HEK293 (cell line): ENCODE data around the gene WDR1.

Experiments used
- CTCF ChIA-PET: fragments of 350-600 bp; formaldehyde crosslinking; extraction: SDS; loops from one replicate; lab custom pipeline; 2021; ENCODE audit warnings: antibody characterized with exemption; lab: Yijun Ruan, JAX
- POLR2A ChIA-PET: fragments of 300-600 bp; formaldehyde crosslinking; extraction: SDS; loops from one replicate; lab custom pipeline; 2020; ENCODE audit warnings: antibody characterized with exemption, inconsistent platforms; lab: Yijun Ruan, JAX
- H3K27ac ChIP-seq: fragments of 200-500 bp; sonication (Bioruptor generic); 2 replicates; pipeline ENCODE4 v1.5.1; 2014; ENCODE audit warnings: low read depth, low read length, control low read depth, inconsistent platforms; ENCODE audit errors: extremely low read depth
- H3K36me3 ChIP-seq, 2 experiments: fragments of 200-500 bp in 1 of 2; sonication (Bioruptor generic) in 1 of 2; 1 replicate in 1 of 2; 2 replicates in 1 of 2; pipeline ENCODE4 v1.5.1; 2014 to 2017; ENCODE audit warnings: inconsistent platforms in 2 of 2, low read length in 2 of 2; ENCODE audit not compliant: control insufficient read depth in 2 of 2, insufficient read depth in 1 of 2
- H3K4me1 ChIP-seq: fragments of 200-500 bp; sonication (Bioruptor generic); 2 replicates; pipeline ENCODE4 v1.5.1; 2014; ENCODE audit warnings: mild to moderate bottlenecking, low read length, inconsistent platforms; ENCODE audit not compliant: control insufficient read depth, insufficient read depth
- H3K4me3 ChIP-seq: 2 replicates; pipeline ENCODE4 v1.5.1; 2011; ENCODE audit warnings: low read depth, mild to moderate bottlenecking, control low read depth, low read length, moderate library complexity
- H3K9me3 ChIP-seq: fragments of 200-500 bp; sonication (Bioruptor generic); 2 replicates; pipeline ENCODE4 v1.5.1; 2014; ENCODE audit warnings: low read depth, low read length, inconsistent platforms; ENCODE audit not compliant: control insufficient read depth, insufficient read depth
- KLF7 ChIP-seq: fragments of 450-650 bp; formaldehyde crosslinking; IDR thresholded peaks from 2 replicates; pipeline ENCODE4 v1.5.1; 2016; ENCODE audit warnings: missing biosample characterization, missing genetic modification characterization, borderline replicate concordance
- KLF9 ChIP-seq: fragments of 450-650 bp; formaldehyde crosslinking; IDR thresholded peaks from 2 replicates; pipeline ENCODE4 v1.5.1; 2016; ENCODE audit warnings: missing biosample characterization, missing genetic modification characterization, low read depth
- MYNN ChIP-seq: fragments of 450-650 bp; formaldehyde crosslinking; IDR thresholded peaks from 2 replicates; pipeline ENCODE4 v1.5.1; 2016; ENCODE audit warnings: missing biosample characterization, missing genetic modification characterization, borderline replicate concordance
- WT1 ChIP-seq: fragments of 450-650 bp; formaldehyde crosslinking; IDR thresholded peaks from 2 replicates; pipeline ENCODE4 v1.5.1; 2016; ENCODE audit warnings: missing biosample characterization, missing genetic modification characterization
- ZNF169 ChIP-seq: fragments of 450-650 bp; formaldehyde crosslinking; IDR thresholded peaks from 2 replicates; pipeline ENCODE4 v1.5.1; 2016; ENCODE audit warnings: missing biosample characterization, missing genetic modification characterization
- ZNF184 ChIP-seq: fragments of 450-650 bp; IDR thresholded peaks from 2 replicates; pipeline ENCODE4 v1.5.1; 2018; ENCODE audit warnings: missing biosample characterization, mild to moderate bottlenecking, missing genetic modification characterization
- ZNF202 ChIP-seq: fragments of 450-650 bp; formaldehyde crosslinking; IDR thresholded peaks from 2 replicates; pipeline ENCODE4 v1.5.1; 2016; ENCODE audit warnings: missing biosample characterization, missing genetic modification characterization, borderline replicate concordance
- ZNF223 ChIP-seq: fragments of 450-650 bp; formaldehyde crosslinking; IDR thresholded peaks from 2 replicates; pipeline ENCODE4 v1.5.1; 2016; ENCODE audit warnings: missing biosample characterization, missing genetic modification characterization
- ZNF23 ChIP-seq: fragments of 450-650 bp; formaldehyde crosslinking; IDR thresholded peaks from 2 replicates; pipeline ENCODE4 v1.5.1; 2016; ENCODE audit warnings: missing biosample characterization, missing genetic modification characterization, borderline replicate concordance
- ZNF350 ChIP-seq: fragments of 450-650 bp; formaldehyde crosslinking; IDR thresholded peaks from 2 replicates; pipeline ENCODE4 v1.5.0; 2017; ENCODE audit warnings: missing biosample characterization, mild to moderate bottlenecking, missing genetic modification characterization
- ZNF433 ChIP-seq: fragments of 450-650 bp; formaldehyde crosslinking; IDR thresholded peaks from 2 replicates; pipeline ENCODE4 v1.5.1; 2016; ENCODE audit warnings: missing biosample characterization, missing genetic modification characterization, low read depth
- ZNF473 ChIP-seq: fragments of 450-650 bp; formaldehyde crosslinking; IDR thresholded peaks from 2 replicates; pipeline ENCODE4 v1.5.1; 2017; ENCODE audit warnings: missing biosample characterization, missing genetic modification characterization
- ZNF514 ChIP-seq: fragments of 450-650 bp; formaldehyde crosslinking; IDR thresholded peaks from 2 replicates; pipeline ENCODE4 v1.5.1; 2016; ENCODE audit warnings: missing biosample characterization, missing genetic modification characterization
- ZNF571 ChIP-seq: fragments of 450-650 bp; formaldehyde crosslinking; IDR thresholded peaks from 2 replicates; pipeline ENCODE4 v1.5.0; 2017; ENCODE audit warnings: missing biosample characterization, missing genetic modification characterization
- ZNF629 ChIP-seq: fragments of 450-650 bp; formaldehyde crosslinking; IDR thresholded peaks from 2 replicates; pipeline ENCODE4 v1.5.1; 2017; ENCODE audit warnings: missing biosample characterization, missing genetic modification characterization
- ZNF692 ChIP-seq: fragments of 450-650 bp; formaldehyde crosslinking; IDR thresholded peaks from 2 replicates; pipeline ENCODE4 v1.5.1; 2016; ENCODE audit warnings: missing biosample characterization, missing genetic modification characterization
- ZNF707 ChIP-seq: fragments of 450-650 bp; formaldehyde crosslinking; IDR thresholded peaks from 2 replicates; pipeline ENCODE4 v1.5.1; 2016; ENCODE audit warnings: missing biosample characterization, missing genetic modification characterization
- ZSCAN30 ChIP-seq: fragments of 450-650 bp; IDR thresholded peaks from 2 replicates; pipeline ENCODE4 v1.5.1; 2018; ENCODE audit warnings: missing biosample characterization, mild to moderate bottlenecking, missing genetic modification characterization, moderate library complexity

WDR1 gene

GRCh38 chr4:10034612-10035104 lies 81.9 kb downstream of the WDR1 start:
- CTCF ChIA-PET, result no interaction called here
- TF ChIP-seq ZNF350 (tag by site-specific recombination) (no peak), KLF9 (tag by site-specific recombination) (no peak), KLF7 (no peak)
- Histone ChIP-seq H3K4me1 (no peaks in the 10 kb centered on the region; the same call in 1 of the 2 replicates), H3K9me3 (no peaks in the 10 kb centered on the region), H3K27ac (no peak overlapping the region), H3K4me3 (no peak overlapping the region), H3K36me3 (no peaks in the 10 kb centered on the region)
- POLR2A ChIA-PET, result no interaction called here

GRCh38 chr4:10034136-10034535 lies 82.5 kb downstream of the WDR1 start:
- H3K27ac ChIP-seq, result no peak overlapping the region
- POLR2A ChIA-PET, result no interaction called here
- TF ChIP-seq ZNF692 (tag by site-specific recombination) (no peak), ZNF169 (tag by site-specific recombination) (no peak)
- CTCF ChIA-PET, result no interaction called here
- H3K4me1 ChIP-seq, result no peaks in the 10 kb centered on the region; the same call in 1 of the 2 replicates
- H3K9me3 ChIP-seq, result no peaks in the 10 kb centered on the region
- H3K4me3 ChIP-seq, result no peak overlapping the region
- no peaks in the 10 kb centered on the region for H3K36me3 ChIP-seq

- ChIA-PET POLR2A (interaction anchor here (1.0 kb wide), 1 partner anchor 83 kb away, joined by 3 read pairs; the partner anchor contains the start of gene WDR1), CTCF (interaction anchor here (2.6 kb wide), 1 partner anchor 14 kb away, joined by 12 read pairs; no protein-coding TSS in a partner anchor)
- Histone ChIP-seq H3K4me1 (no peaks in the 10 kb centered on the region; the same call in 1 of the 2 replicates), H3K9me3 (no peaks in the 10 kb centered on the region), H3K27ac (no peak overlapping the region), H3K4me3 (no peak overlapping the region), H3K36me3 (no peaks in the 10 kb centered on the region)
- no peak for TF ChIP-seq ZNF433 (tag by site-specific recombination)
- no peak for TF ChIP-seq ZSCAN30
- no peak for TF ChIP-seq ZNF571 (tag by site-specific recombination)
- TF ChIP-seq ZNF223 (tag by site-specific recombination), result no peak
- TF ChIP-seq ZNF473 (tag by site-specific recombination), result no peak
- TF ChIP-seq WT1 (tag by site-specific recombination), result no peak
- TF ChIP-seq ZNF707 (tag by site-specific recombination), result no peak
- TF ChIP-seq ZNF202, result no peak
- no peak for TF ChIP-seq ZNF184 (tag by site-specific recombination)
- TF ChIP-seq ZNF23 (tag by site-specific recombination), result no peak
Measured at GRCh38 chr4:10033191-10033881, 83.3 kb downstream of the WDR1 start.

- Histone ChIP-seq H3K9me3 (no peaks in the 10 kb centered on the region), H3K4me1 (no peaks in the 10 kb centered on the region; the same call in 1 of the 2 replicates), H3K36me3 (no peaks in the 10 kb centered on the region), H3K27ac (no peak overlapping the region), H3K4me3 (no peak overlapping the region)
- TF ChIP-seq ZNF514 (no peak), ZNF629 (tag by site-specific recombination) (0 out of 2 replicates have a peak, but pooled peaks have one; percentile 27), MYNN (tag by site-specific recombination) (no peak)
- ChIA-PET POLR2A (interaction anchor here (1.0 kb wide), 1 partner anchor 84 kb away, joined by 3 read pairs; the partner anchor contains the start of gene WDR1), CTCF (interaction anchor here (2.6 kb wide), 1 partner anchor 13 kb away, joined by 12 read pairs; no protein-coding TSS in a partner anchor)
Measured at GRCh38 chr4:10032625-10033024, 84.0 kb downstream of the WDR1 start.
